Measurements from ENCODE around the gene CDKAL1.
"Not testable (repeated sequence)": the region's sequence is repeated elsewhere in the genome, so short reads cannot be mapped to it uniquely, and the experiment has no call there.

CDKAL1 gene

DNA sequence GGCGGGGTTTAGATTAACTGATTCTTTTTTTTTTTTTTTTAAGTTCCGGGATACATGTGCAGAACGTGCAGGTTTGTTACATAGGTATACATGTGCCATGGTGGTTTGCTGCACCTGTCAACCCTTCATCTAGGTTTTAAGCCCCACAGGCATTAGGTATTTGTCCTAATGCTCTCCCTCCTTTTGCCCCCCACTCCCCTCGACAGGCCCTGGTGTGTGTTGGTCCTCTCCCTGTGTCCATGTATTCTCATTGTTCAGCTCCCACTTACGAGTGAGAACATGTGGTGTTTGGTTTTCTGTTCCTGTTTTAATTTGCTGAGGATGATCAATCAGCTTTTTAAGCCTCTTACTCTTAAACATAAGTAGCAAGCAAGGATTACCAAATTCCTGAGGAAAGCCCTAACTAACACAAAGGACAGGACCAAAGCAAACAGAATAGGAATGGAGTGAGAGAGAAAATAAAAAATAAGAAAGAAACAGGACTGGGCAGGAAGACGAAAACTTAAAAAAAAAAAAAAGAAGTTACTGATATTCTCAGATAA lies 558.0 kb downstream of the CDKAL1 start:
- not testable (repeated sequence) for DNase-seq

DNA sequence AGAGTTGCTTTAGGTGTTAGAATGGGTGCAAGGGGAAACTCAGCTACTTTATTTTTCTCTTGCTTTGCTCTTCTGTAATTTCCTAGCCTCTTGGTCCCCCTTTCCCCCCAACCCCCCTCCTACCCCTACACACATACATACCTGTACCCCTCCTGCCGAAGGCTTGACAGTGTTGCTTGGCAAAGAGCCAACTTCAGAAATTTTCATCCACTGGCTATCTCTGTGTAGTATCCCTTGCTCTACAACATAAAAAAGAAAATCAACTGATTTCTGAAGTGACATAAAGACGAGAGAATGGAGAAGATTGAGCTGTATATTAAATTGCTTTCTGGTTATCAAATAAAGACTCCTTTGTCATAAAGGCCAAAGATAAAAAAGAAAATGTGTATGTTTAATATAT lies 561.2 kb downstream of the CDKAL1 start:
- DNase-seq: no peak

DNA sequence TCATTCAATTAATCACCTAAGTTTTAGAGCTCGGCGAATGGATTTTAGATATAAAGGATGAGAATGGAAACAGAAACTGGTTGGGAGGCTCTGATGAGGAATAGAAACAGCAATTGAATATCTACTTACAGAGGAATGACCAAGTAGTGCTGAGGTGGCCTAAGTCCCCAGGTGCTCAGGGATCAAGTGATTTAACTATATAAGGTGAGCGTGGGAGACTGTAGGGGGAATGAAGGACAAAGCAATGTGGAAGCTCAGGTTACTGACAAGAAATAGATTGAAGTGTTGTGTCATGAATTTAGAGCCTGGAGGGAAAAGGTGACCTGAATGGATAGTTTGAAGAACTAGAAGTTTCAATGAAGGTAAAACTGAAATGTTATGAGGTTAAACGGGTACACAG lies 563.9 kb downstream of the CDKAL1 start:
- DNase-seq: no peak

DNA sequence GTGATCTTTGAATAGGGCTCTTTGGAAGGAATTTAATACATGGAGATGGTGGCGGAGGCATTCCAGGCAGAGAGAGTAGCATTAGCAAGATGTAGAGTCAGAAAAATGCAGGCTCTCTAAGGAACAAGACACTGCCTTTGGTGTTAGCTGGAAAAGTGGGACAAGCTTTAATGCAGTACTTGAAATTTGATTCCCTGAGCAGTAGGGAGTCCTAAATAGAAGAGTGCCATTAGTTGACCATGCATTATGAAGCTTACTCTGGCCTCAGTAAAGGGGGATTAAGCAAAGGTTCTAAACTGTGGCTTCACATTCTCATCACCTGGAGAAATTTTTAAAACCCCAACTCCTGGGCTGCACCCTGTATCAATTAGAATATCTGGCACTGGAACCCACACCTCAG lies 564.5 kb downstream of the CDKAL1 start:
- no peak for DNase-seq

DNA sequence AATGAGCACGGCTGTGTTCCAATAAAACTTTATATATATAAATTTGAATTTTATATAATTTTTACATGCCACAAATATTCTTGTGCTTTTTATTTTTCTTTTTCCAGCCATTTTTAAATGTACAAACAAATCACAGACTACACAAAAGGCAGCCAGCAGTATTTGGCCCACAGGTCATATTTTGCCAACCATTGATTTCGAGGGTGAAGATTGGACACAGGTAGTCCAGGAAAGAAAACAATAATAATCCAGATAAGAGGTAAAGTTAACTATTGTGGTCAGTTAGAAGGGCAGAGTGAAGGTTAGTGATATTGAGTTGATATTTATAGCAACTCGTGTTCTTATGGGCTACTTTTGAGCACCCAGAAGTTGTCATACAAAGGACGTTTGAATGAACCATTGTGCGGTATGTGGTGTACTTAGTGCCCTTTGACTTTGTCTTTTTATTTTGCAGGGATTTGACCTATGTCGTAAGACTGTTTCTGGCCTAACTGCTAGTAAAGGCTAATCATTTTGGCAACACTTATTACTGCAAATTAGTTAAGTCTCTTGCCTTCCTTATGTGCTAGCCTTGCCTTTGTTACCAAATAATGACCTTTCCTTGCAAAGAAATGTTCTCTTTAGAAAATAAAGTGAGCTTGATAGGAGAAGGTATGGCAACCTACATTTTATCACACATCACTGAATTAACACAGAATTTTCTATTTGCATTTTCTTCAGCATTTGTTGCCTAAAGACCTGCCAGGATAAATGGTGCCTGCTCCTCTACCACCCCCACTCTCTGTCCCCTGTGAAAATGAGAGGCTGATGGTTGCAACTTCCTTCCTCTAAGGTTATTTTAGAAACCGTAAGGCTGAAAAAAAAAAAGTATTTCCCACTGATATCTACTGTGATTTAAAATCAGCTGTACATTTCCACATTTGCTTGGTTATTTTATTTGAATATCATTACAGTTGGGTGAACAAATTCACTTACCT lies 565.4 kb downstream of the CDKAL1 start:
- DNase-seq: no peak

DNA sequence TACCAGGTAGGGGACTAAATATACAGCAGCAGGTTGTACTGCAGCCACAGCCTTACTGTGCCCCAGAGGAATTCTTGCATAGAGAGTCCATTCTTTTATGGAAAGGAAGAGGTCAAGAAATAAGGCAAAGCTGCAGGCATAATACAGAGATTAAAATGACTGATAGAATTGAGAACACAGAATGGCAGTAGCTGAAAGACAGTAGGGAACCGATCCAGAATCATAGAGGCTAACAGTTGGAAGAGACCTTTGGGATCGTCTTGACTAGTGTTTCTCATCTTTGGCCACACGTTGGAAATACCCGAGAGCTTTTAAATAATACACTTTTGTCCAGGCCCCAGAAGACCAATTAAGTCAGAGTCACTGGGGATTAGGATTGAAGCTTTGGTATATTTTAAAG lies 566.7 kb downstream of the CDKAL1 start:
- DNase-seq: no peak

DNA sequence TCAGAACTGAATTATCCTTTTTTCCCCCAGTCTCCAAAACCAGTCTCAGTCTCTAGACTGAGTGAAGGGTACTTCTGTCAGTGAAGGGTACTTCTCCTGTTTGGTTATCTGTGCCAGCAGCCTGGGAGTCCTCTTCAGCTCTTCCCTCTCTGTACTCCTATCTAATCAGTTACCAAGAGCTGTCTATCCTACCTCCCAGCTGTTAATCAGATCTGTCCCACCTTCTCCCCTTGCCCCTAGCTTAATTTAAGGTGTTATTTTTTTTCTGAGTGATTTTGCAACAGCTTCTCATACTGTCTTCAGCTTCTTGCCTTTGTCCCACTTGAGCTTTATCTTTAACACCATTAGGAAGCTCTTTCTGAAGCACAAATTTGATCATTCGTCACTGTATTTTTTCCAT lies 567.4 kb downstream of the CDKAL1 start:
- no peak for DNase-seq

DNA sequence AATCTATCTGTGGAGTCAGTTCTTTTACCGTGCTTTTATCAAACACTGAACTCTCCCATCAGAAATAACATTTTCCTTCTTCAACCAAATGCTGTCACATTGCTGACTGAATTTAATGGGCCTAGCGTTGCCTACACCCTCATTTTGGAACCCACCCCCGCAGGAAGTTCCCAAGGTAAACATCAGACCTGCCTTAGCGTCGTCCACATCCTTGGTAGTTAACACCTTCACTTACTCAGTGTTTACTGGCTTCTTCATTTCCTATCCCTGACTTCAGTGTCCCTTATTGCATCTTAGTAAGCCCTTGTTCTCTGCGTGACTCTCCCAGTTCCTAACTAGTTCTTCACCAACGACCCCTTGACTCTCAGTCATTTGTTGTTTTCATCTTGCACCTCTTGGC lies 567.9 kb downstream of the CDKAL1 start:
- DNase-seq: no peak

DNA sequence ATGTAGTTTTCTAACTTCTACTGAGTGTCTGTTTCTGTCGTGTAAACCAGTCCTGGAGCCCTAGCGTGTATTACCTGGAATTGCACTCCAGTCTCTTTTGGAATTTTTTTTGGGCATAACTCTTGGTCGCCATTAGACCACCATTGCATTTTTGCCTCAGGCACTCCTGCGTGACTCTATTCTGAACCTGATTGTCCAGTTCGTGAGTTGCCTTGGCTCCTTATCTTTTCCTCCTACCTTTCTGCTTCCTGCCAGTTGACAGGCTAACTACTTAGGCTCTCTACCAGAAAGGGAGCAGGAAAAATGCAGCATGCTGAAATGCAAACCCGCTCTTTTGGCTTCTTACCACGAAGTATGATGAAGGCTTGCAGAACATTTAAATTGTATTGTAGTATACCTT lies 568.4 kb downstream of the CDKAL1 start:
- DNase-seq: no peak

DNA sequence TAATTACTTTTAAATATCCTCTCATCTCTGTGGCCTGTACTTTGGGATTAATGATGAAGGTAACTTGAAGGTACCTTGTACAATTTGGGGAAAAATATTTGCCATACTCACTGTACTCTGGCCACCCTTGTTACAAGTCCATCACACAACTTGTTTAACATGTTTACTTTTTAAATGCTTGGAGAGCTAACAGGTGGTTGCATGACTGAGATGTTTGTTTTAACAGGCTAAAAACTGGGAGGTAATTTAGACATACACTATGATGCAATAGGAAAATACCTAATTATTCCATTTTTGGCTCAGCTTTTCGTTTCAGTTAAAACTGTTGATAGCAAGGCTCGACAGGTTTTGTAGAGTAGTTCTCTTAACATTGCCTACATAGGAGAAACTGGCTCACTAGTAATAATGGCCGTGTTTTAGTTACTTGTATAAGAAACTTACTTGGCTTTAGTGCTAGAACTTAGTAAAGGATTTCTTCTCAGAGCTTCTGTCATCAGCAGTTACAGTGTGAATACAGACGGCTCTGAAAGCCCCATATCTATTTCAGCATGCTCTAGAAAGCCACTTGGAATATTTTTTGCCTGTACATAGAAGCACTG lies 569.5 kb downstream of the CDKAL1 start:
- peak; percentile 43 for DNase-seq

DNA sequence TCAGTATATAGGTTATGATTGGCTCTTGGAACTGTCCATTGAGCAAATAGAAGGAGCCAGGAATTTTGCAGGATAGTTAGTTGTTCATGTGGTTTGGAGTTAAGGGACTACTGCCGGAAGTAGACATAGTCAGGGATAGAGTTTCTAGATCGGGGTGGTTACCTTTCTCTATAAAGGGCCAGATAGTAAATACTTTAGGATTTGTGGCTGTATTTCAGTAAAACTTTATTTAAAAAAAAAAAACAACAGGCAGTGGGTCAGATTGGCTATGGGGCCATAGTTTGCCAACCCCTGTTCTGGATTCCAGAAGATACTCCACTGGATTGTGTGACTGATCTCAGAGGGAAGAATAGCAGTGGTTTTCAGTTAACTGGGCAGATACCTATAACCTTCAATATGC lies 570.0 kb downstream of the CDKAL1 start:
- no peak for DNase-seq

DNA sequence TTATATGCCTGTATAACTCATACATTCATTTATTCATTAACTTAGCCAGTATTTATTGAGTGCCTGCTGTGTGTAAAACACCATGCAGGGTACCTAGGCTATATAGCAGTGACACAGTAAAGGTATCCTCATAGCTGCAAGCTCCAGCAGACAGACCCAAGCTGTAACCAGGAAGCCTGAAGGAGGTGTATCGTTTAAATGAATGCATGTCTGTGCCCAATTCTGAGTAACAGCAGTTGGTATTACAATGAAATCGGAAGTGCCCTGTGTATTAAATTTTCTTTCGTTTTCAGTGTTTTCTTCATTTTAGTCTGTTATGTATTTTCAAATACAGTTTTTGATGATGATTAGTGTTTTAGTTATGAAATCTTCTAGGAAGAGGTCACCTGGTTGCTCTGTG lies 573.5 kb downstream of the CDKAL1 start:
- DNase-seq: no peak

DNA sequence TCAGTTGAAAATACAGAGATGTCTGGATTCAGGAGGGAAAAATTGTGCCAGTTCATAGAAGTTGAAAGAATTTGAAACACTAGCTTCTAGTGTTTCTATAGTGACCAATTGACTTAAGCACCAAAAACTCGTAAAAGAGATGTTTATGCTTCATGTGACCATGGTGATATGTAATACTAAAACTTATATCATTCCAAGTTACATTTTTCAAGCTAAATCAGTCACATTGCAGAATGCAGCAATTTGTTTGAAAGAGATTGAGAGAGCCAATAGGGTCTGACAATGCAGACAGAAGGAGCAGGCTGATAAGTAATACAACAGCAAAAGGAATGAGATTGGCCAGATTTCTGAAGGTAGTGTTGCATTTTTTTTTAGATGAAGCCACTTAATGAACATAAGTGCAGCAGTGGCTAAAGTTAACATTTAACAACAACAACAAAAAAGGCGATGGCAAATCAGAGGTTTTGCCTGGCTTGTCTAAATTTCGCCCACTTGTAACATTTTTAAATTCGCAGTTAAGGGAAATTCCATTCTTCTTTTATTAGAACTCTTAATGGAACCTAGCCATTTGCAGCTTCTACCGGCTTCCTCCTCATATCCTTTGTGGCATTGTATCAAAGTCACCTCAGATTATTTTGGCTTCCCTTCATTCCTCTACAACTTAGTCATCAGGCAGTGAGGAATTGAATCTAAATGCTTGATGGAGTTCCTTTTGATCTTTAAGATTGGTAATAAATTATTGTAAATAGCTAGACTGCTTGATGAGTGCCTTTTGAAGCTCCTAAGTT lies 575.3 kb downstream of the CDKAL1 start:
- DNase-seq: no peak

DNA sequence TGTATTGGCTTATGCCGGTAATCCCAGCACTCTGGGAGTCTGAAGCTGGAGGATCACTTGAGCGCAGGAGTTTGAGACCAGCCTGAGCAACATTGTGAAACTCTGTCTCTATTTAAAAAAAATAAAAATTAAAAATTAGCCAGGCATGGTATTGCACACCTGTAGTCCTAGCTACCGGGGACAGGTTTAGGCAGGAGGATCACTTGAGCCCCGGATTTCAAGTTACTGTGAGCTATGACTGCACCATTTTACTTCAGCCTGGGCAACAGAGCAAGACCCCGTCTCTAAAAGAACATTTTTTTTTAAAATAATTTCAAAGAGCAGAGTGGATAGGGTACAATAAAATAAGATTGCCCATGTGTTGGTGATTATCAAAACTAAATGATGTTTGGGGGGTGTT lies 576.4 kb downstream of the CDKAL1 start:
- DNase-seq: no peak

DNA sequence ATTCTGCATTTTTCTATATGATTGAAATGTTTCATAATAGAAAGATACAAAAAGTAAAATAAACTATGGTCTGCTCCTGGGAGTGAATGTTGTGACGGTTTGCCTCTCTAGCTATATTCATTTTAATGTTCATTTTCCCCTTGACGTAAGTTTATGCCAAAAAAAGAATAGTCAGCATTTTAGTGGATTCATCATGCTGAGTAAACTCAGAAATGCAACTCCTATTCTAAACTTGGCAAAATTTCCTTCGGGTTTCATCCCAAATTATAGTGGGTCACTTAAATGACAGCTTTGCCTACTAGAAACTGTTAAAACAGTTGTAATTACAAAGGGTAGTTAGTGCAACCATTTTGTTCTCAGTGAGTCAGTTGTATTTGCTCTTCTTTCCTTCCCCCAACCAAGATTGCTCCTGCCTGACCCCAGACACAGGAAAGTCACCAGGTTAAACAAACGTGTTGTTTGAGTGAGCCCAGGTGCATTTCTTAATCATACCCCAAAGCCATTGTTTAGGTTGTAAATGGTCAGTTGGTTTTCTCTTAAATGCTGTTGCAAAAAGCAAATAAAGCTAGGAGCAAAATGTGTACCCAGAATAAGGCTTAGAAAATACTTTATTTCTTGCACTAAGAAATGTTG lies 577.0 kb downstream of the CDKAL1 start:
- peak; percentile 76 for DNase-seq

DNA sequence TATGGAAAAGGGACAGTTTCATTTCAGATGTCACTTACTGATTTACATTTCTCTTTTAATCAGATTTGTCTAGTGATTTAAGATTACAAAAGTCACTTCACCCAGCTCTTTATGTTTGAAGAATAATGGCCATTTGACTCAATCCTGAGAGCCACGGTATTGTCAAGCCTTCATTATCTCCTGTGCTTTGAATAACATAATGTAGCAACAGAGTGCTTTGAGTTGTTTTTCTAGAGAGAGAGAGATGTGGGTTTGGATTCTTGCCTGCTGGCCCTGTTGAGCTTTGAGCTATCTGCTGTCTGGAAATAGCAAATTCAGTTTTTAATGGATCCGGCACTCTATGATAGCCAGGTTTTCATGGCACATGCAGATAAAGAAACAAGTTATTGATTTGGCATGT lies 580.9 kb downstream of the CDKAL1 start:
- no peak for DNase-seq

DNA sequence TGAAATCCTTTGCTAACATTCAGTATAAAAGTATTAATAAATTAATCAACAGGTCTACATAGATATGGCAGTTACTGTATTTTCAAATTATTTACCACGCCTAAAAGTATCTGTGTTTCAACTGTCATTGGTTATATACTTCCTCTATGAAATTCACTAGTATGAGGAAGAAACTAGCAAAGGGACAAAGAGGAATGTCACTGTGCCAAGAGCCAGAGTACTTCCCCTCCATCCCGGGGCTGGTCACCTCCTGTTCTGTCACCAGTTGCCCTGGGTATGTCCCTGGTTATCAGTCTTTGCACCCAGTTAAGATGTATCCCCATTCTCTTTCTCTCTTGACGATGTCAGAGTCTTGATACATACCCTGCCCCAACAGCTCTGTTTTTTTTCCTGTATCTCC lies 582.5 kb downstream of the CDKAL1 start:
- DNase-seq: no peak

DNA sequence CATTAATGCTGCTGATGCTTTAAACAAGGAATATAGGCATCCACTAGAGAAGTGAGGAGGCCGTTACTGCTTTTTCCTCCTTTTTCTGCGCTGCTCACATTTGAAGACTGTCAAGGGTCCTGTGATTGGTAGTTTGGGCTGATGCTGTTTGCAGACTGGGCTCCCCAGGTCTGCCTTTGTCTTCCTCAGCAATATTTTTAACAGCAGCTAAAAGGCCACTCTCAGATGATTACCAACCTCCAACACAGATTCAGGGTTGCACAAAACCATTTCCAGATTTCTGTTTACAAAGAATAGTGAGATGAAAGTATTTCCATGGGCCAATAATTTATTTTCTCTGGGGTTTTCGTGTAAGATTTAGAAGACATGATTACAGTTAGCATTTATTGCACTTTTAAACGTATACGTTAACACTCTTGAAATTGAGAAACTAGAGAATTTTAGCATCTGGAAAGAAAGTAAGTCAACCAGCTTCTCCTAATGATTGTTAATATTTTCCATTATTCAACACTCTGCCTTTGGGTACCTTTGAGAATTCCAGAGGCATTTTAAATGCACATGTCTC lies 584.0 kb downstream of the CDKAL1 start:
- DNase-seq: no peak

DNA sequence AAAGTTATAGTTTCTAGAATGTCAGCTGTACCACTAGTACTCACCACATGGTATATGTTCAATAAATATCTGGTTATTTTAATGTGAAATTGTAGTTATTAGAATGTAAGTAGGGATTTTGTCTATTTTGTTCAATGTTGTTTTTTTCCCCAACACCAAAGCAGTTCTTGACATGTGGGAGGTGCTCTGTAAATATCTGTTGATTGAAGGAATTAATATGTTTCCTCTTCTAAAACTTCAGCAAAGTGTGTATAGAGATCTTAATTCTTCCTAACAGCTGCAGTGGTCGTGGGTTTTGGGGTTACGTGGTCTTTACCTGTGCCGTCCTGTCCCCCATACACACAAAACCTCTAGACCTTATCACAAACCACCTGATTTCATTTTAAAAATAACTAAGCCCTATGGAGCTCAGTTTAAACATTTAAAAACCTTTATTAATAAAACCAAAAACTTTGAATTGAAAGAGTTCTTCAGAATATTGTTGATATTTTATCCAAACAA lies 587.4 kb downstream of the CDKAL1 start:
- DNase-seq: no peak

DNA sequence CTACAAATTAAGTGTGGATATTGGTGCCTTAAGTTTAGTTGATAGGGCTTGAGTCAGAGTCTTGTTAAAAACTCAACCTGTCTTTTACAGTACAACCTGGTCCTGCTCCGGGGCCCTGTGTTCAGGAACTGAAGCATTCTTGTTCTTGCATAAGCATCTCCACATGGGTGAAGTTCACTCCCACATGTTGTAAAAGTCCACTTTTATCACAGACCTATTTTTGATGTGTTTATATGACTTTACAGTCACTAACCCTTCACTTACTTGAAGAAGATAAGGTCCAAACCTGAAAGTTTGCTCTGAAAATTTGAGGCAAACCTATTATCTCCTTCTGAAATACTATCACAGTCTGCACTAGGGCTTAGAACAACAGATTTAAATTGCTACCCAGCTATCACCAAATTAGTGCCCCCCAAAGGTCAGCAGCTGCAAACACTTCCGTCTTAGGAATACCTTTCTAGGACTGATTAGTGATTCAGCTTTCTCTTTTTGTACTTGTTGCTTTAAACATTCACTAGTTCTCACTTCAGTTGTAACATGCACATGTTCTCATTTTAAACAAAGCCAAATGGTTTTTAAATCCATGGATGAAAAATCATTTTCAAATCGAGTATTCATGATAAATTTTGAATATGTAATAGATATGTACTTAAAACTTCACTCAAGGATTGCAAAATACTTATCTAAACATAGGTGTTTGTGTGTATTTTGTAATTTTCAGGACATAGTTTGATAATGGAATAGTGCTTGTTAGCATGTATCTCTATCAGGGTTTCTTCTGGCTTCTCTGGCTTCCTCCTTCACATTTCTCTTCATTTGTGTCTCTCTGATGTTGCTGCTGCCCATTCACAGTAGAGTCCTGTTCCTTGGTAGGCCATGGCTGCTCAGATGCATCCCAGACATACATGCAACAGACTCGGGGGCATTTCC lies 589.5 kb downstream of the CDKAL1 start:
- no peak for DNase-seq

DNA sequence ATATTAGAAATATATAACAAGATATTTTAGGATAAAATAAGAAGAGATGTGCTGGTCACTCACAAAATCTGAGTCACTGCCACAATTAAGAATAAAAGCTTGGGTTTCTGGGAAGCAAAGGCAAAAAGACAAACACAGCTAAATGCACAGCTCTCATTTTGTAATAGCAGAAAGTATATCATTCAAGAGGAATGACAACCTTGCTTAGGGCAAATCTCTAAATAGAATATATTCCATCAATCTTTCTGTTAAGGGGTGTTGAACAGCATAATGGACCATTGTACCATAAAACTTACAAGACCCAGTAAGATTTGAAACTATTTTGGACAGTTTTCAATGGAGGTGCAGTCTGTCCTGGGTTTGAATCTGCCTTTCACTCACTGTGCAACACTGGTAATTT lies 594.3 kb downstream of the CDKAL1 start:
- no peak for DNase-seq

Data from NCI-H1417 treated with DMSO at 0.1 percent for 48 hours (cell line).